ENCODE results near the gene WSCD2. TPM values are rescaled to one million over a fixed set of nuclear protein-coding genes. Genes with fewer than 3 reads are reported as not detected.

The WSCD2 gene
- total and polyA plus RNA-seq, 2 of the 4 experiments (the other 2 are of a cell fraction): not detected

GRCh38 chr12:108175310-108175709 lies 46.2 kb downstream of the WSCD2 start:
- TF ChIP-seq RAD21 (IDR thresholded peaks at IDR 0.05; ENCODE audit: low read length) (no peak), POLR2A (IDR thresholded peaks at IDR 0.05; ENCODE audit: low read depth, low read length) (no peak), RCOR1 (IDR thresholded peaks at IDR 0.05; ENCODE audit: insufficient replicate concordance, low read length) (no peak), CHD1 (IDR thresholded peaks at IDR 0.05; ENCODE audit: low read depth, low read length) (no peak), ELK1 (IDR thresholded peaks at IDR 0.05; ENCODE audit: borderline replicate concordance, low read depth, low read length) (no peak)
- Histone ChIP-seq H3K4me3 (ENCODE audit: insufficient read depth, low read depth, low read length) (no peak overlapping the region), H2BK5ac (ENCODE audit: low read depth, low read length, poor library complexity, severe bottlenecking) (no peak overlapping the region), H3K9me1 (ENCODE audit: insufficient read depth, low read length) (no peaks in the 10 kb centered on the region), H3K27ac (ENCODE audit: insufficient read depth, low read length) (no peak overlapping the region), H3K36me3 (ENCODE audit: control insufficient read depth, insufficient read depth, low read length) (no peaks in the 10 kb centered on the region), H4K20me1 (ENCODE audit: insufficient read depth, low read length) (no peaks in the 10 kb centered on the region), H4K8ac (ENCODE audit: low read depth in 2 of 2, low read length in 2 of 2) (no peak overlapping the region), H2BK120ac (ENCODE audit: low read depth, low read length) (no peak overlapping the region), H2BK15ac (ENCODE audit: low read depth, low read length) (no peak overlapping the region), H2AFZ (replicated peaks; ENCODE audit: low read length, poor library complexity) (no peak overlapping the region), H2AK9ac (replicated peaks; ENCODE audit: low read depth, low read length, poor library complexity) (no peak overlapping the region), H3K23ac (ENCODE audit: low read depth, low read length) (no peak overlapping the region), H3K4me2 (ENCODE audit: low read depth, low read length) (no peak overlapping the region), H3K9ac (ENCODE audit: low read depth, low read length) (no peak overlapping the region), H3K27me3 (ENCODE audit: control insufficient read depth, insufficient read depth, low read length) (no peaks in the 10 kb centered on the region), H2AK5ac (ENCODE audit: low read depth, low read length) (no peak overlapping the region), H3K14ac (replicated peaks; ENCODE audit: low read depth, low read length) (no peak overlapping the region), H3K18ac (ENCODE audit: low read depth, low read length) (no peak overlapping the region), H3K4me1 (ENCODE audit: control insufficient read depth, insufficient read depth, low read length) (no peaks in the 10 kb centered on the region), H3K9me3 (ENCODE audit: control insufficient read depth, insufficient read depth, low read length) (no peaks in the 10 kb centered on the region), H4K91ac (ENCODE audit: insufficient read depth, low read depth, low read length) (no peak overlapping the region), H3K56ac (ENCODE audit: extremely low read depth, insufficient read depth, low read length) (no peak overlapping the region), H3K4ac (ENCODE audit: low read depth, low read length) (no peak overlapping the region), H2BK20ac (ENCODE audit: low read depth, low read length) (no peak overlapping the region), H3K79me1 (ENCODE audit: low read depth in 1 of 2, low read length in 2 of 2) (no peaks in the 10 kb centered on the region), H4K5ac (ENCODE audit: low read depth, low read length) (no peak overlapping the region)
- ChIA-PET CTCF (no interaction called here), POLR2A (ENCODE audit: unreplicated experiment) (no interaction called here)
- intact Hi-C loops (cut with micrococcal nuclease): no loop called here
- no peak for ATAC-seq (ENCODE audit: low read depth)
- DNase-seq: no peak
- BruUV-seq (replicated peaks): no TSS peak
- WGBS, 2 experiments (ENCODE audit: extremely low coverage in 2 of 2, insufficient read length in 1 of 2): 8% methylated on average over 2 of the region's 4 CpGs; no CpG with 5 or more reads in 1 of the 2 experiments
- dilution Hi-C loops (cut with HindIII; ENCODE audit: low sequenced_read_pairs, unreplicated experiment): no loop called here
- in situ Hi-C loops (cut with MboI; ENCODE audit: low sequenced_read_pairs): no loop called here

Data from IMR-90 (cell line).